Erythroblast (primary cell): ENCODE results near the gene SPATA20.

Experiments used
- GATA1 ChIP-seq: IDR thresholded peaks from 2 replicates; pipeline ENCODE4 v1.6.1; 2011; ENCODE audit warnings: low read depth, mild to moderate bottlenecking, control low read depth, low read length, moderate library complexity
- POLR2A ChIP-seq: IDR thresholded peaks from 2 replicates; pipeline ENCODE4 v1.6.1; 2011; ENCODE audit warnings: mild to moderate bottlenecking, low read length

GRCh38 chr17:50564916-50565315, 17.9 kb downstream of the SPATA20 start:
- TF ChIP-seq POLR2A (no peak), GATA1 (no peak)
